HG02759 (cell line): Measurements from ENCODE around the gene TXN2.

ENCODE experiments used
- ATAC-seq: cut with Tn5 transposase; IDR thresholded peaks from one replicate; pipeline ENCODE4 v1.9.1; 2021; ENCODE audit warnings: mild to moderate bottlenecking, moderate library complexity; ENCODE audit not compliant: unreplicated experiment

TXN2 gene

GRCh38 chr22:36486619-36487384 is 5.4 kb upstream of the TXN2 start:
- no peak for ATAC-seq

GRCh38 chr22:36480941-36481392 is 473 bp downstream of the TXN2 start:
- no peak for ATAC-seq

GRCh38 chr22:36478966-36479365 is 2.5 kb downstream of the TXN2 start:
- ATAC-seq: no peak

GRCh38 chr22:36475341-36475740 is 6.1 kb downstream of the TXN2 start:
- no peak for ATAC-seq

- no peak for ATAC-seq
These were observed 8.8 kb downstream of the TXN2 start for GRCh38 chr22:36472689-36473088.

GRCh38 chr22:36471341-36471821 is 10.1 kb downstream of the TXN2 start:
- ATAC-seq: no peak

GRCh38 chr22:36470994-36471331 is 10.5 kb downstream of the TXN2 start:
- ATAC-seq: no peak

- ATAC-seq: peak; percentile 44
These were observed 11.1 kb downstream of the TXN2 start for GRCh38 chr22:36470162-36470993.

GRCh38 chr22:36469094-36469710 is 12.2 kb downstream of the TXN2 start:
- no peak for ATAC-seq

GRCh38 chr22:36467946-36468345 is 13.5 kb downstream of the TXN2 start:
- no peak for ATAC-seq

- no peak for ATAC-seq
These were observed 14.2 kb downstream of the TXN2 start for GRCh38 chr22:36467042-36467810.

- ATAC-seq: no peak
These were observed 15.2 kb downstream of the TXN2 start for GRCh38 chr22:36466258-36466657.

GRCh38 chr22:36465232-36466021 is 16.0 kb downstream of the TXN2 start:
- no peak for ATAC-seq

GRCh38 chr22:36464715-36465231 is 16.7 kb downstream of the TXN2 start:
- no peak for ATAC-seq

GRCh38 chr22:36463783-36464184 is 17.7 kb downstream of the TXN2 start:
- no peak for ATAC-seq

- no peak for ATAC-seq
These were observed 19.5 kb downstream of the TXN2 start for GRCh38 chr22:36461665-36462649.

- no peak for ATAC-seq
These were observed 21.2 kb downstream of the TXN2 start for GRCh38 chr22:36460202-36460601.

GRCh38 chr22:36457688-36458450 is 23.6 kb downstream of the TXN2 start:
- no peak for ATAC-seq
